AG04449 (cell line): ENCODE data around the gene RSF1.

ENCODE experiments used
- CTCF ChIA-PET: fragments of 350-600 bp; formaldehyde crosslinking; extraction: SDS; loops from one replicate; lab custom pipeline; 2021; ENCODE audit warnings: antibody characterized with exemption; lab: Yijun Ruan, JAX
- POLR2A ChIA-PET: fragments of 400-600, 350-600 bp; formaldehyde crosslinking; extraction: SDS; loops from one replicate; lab custom pipeline; 2020; ENCODE audit warnings: antibody characterized with exemption, inconsistent platforms; lab: Yijun Ruan, JAX
- DNase-seq: peaks from one replicate; pipeline ENCODE4 v3.0.0-alpha.2; 2010; ENCODE audit warnings: low read depth, low spot score
- H3K4me3 ChIP-seq: 2 replicates; pipeline ENCODE4 v1.5.1; 2011; ENCODE audit warnings: low read depth, mild to moderate bottlenecking, control low read depth, low read length
- TF ChIP-seq, protein P1 (sequence below): IDR thresholded peaks from one replicate; pipeline ENCODE4 v1.5.1; 2011; ENCODE audit warnings: mild to moderate bottlenecking, moderate library complexity, low read length, control low read depth, inconsistent platforms; ENCODE audit not compliant: insufficient read depth; ENCODE audit errors: missing control alignments

Gene RSF1

DNA sequence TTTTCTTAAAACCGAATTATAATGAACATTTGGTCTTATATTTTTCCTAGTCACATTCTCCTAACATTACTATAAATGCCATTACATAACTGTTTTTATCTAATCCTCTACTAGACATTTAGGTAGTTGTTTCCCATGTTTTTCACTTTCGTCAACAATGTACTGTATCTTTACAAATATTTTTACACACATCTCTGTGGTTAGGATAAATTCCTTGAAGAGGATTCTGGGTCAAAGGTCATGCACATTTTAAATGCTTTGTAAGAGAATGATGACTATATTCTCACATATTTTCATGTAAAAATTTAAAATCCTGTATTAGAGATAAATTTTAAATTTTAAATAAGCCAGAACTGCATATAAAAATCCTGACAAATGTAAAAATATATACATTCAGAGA is 121.6 kb downstream of the RSF1 start:
- CTCF ChIA-PET = interaction anchor here (0.6 kb wide), 1 partner anchor 52 kb away, joined by 3 read pairs; no protein-coding TSS in a partner anchor
- no peak for DNase-seq
- H3K4me3 ChIP-seq = no peak overlapping the region
- POLR2A ChIA-PET = no interaction called here
- TF ChIP-seq, protein P1, sequence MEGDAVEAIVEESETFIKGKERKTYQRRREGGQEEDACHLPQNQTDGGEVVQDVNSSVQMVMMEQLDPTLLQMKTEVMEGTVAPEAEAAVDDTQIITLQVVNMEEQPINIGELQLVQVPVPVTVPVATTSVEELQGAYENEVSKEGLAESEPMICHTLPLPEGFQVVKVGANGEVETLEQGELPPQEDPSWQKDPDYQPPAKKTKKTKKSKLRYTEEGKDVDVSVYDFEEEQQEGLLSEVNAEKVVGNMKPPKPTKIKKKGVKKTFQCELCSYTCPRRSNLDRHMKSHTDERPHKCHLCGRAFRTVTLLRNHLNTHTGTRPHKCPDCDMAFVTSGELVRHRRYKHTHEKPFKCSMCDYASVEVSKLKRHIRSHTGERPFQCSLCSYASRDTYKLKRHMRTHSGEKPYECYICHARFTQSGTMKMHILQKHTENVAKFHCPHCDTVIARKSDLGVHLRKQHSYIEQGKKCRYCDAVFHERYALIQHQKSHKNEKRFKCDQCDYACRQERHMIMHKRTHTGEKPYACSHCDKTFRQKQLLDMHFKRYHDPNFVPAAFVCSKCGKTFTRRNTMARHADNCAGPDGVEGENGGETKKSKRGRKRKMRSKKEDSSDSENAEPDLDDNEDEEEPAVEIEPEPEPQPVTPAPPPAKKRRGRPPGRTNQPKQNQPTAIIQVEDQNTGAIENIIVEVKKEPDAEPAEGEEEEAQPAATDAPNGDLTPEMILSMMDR = no peak

DNA sequence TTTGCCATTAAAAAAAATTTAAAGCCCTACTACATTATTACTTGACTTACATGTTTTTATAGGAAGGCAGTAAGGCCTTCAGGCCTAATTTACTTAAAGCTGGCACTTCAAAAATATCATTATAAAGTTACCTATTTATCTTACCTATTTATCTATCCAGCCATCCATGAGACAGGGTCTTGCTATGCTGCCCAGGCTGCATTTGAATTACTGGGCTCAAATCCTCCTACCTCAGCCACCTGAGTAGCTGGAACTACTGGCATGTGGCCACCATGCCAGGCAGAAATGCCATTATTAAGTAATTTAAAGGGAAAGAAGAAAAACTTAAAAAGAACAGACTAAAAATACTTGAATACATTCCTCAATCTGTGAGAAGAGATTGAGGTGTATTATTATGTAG is 122.7 kb downstream of the RSF1 start:
- ChIA-PET POLR2A (no interaction called here), CTCF (no interaction called here)
- DNase-seq = no peak
- no peak overlapping the region for H3K4me3 ChIP-seq
- TF ChIP-seq, protein P1 = no peak

DNA sequence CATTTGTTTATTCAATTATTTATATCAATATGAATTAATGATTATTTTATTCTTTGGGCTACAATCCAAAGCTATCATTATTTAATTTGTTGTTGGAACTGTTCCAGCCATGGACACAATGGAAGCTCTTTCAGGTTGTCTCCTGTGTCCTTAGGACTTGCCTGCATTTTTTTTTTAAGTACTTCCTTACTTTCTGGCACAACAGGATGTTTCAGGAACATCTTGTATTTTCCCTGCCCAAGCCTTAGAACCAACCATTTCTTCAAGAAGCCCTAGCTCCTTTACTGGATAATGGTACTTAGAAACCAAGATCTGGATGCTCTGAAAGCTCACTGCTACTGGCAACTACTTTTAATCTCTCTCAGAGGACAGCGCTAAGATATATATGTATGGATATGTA is 125.1 kb downstream of the RSF1 start:
- TF ChIP-seq, protein P1 = no peak
- H3K4me3 ChIP-seq = no peak overlapping the region
- ChIA-PET POLR2A (no interaction called here), CTCF (no interaction called here)
- no peak for DNase-seq

DNA sequence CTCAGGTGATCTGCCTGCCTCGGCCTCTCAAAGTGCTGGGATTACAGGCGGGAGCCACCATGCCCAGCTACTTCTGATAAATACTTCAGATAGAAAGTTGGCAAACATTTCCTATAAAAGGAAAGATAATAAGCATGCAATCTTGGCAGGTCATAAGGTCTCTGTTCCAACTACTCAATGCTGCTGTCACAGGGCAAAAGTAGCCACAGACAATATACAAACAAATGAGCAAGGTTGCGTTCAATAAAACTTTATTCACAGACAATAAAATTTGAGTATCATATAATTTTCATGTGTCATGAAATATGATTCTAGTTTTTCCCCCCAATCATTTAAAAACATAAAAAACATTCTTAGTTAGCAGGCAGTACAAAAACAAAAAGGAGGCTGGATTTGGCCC is 129.9 kb downstream of the RSF1 start:
- ChIA-PET POLR2A (no interaction called here), CTCF (no interaction called here)
- H3K4me3 ChIP-seq = no peak overlapping the region
- DNase-seq = no peak
- TF ChIP-seq, protein P1 = no peak

DNA sequence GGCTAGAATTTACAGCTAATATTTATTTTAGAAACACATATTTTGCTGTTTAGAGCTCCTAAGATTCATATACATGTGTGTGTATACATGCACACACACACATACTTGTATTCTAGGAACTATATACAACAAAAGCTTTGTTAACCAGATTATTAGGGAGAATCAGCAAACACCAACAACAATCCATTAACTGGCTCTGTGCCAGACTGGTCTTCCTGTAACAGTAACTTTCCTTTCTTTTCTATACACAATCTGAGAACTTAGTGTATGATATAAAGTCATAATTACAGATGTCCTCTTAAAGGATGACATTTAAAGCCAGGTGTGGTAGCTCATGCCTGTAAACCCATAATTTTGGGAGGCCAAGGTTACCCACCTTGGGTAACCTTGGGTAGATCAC is 133.4 kb downstream of the RSF1 start:
- POLR2A ChIA-PET = no interaction called here
- H3K4me3 ChIP-seq = no peak overlapping the region
- no peak for DNase-seq
- TF ChIP-seq, protein P1 = no peak
- CTCF ChIA-PET = no interaction called here

DNA sequence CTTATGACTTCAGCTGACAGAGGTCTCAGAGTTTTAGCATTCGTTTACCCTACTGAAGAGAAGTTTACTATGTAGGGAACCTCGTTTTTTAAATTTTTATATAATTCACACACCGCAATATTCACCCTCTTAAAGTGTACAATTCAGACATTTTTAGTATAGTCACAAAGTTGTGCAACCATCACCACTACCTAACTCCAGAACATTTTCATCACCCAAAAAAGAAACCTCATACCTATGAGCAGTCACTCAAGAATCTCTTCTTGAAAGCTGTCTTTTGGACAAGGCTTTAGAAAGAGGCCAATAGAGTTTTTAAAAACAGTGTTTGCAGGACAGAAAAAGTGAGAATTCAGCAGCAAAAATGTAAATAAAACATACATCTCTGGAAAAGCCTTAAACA is 143.4 kb downstream of the RSF1 start:
- no peak for DNase-seq
- POLR2A ChIA-PET = no interaction called here
- CTCF ChIA-PET = no interaction called here
- TF ChIP-seq, protein P1 = no peak
- H3K4me3 ChIP-seq = no peak overlapping the region
